ENCODE data around the gene CD109.
"Not testable (repeated sequence)": the region's sequence is repeated elsewhere in the genome, so short reads cannot be mapped to it uniquely, and the experiment has no call there.

Gene CD109

DNA sequence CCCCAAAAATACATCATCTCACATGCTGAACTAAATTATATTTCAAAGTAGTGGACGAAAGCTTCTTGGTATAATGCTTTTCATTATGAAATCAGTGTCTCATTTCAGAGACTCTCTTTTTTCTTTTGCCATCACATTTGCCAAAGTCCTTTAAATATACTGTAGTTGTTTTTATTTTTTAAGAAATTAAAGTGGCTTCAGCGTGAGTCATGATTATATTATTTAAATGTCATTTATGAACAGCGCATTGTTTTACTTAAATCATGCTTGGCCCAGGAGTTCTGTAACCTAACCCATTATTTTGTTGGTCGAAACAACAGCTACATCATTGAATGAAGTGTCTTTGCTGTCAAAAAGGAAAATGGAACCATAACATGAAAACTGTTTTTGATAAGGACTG lies 100.9 kb downstream of the CD109 start:
- DNase-seq = no peak

DNA sequence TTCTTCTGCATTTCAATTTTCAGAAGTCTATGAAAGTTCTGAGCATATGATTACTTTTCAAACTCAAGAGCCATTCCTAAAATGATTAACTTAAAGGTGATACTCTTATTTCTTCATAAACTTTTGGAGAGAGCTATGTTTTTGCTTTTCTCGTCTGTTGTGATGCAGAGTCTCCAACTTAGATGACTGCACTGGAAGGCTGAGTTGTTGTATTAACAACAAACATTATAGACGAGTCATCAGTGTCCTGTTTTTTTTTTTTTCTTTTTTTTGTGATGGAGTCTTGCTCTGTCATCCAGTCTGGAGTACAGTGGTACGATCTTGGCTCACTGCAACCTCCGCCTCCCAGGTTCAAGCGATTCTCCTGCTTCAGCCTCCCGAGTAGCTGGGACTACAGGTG lies 101.9 kb downstream of the CD109 start:
- no peak for DNase-seq

DNA sequence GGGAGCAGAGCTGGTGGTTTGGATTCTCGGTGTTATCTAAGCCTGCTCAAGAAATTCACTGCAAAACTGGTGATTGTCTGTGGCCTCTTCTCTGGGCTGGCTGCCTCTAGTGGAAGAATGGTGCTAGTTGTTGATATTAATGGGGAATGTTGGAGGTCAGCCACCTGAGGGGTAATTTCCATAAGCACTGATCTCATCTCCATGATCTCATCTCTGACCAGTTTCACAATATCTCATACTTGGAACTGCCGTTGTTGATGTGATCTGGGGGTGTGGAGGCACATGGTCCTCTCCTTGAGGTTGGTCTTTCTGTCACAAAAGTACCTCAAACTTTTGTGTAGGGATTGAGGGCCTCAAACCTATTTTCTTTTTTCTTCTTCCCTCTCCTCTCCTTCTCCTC lies 102.6 kb downstream of the CD109 start:
- DNase-seq = no peak

DNA sequence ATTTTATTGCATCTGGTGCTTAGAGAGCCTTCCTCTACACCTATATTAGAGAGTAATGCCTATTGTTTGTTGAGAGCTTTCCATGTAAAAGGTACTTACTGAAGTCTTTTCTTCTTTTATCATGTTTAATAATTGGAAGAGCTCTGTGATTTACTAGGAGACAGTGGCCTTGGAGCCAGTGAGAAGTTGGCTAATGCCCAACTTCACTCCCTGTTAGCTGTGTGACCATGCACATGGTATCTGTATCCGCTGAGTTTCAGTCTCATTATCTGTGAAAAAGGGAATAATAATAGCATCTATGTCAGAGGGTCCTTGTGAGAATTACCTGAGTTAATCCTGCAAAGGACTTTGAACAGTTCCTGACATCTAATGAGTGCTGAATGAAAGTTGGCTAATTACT lies 105.0 kb downstream of the CD109 start:
- no peak for DNase-seq

DNA sequence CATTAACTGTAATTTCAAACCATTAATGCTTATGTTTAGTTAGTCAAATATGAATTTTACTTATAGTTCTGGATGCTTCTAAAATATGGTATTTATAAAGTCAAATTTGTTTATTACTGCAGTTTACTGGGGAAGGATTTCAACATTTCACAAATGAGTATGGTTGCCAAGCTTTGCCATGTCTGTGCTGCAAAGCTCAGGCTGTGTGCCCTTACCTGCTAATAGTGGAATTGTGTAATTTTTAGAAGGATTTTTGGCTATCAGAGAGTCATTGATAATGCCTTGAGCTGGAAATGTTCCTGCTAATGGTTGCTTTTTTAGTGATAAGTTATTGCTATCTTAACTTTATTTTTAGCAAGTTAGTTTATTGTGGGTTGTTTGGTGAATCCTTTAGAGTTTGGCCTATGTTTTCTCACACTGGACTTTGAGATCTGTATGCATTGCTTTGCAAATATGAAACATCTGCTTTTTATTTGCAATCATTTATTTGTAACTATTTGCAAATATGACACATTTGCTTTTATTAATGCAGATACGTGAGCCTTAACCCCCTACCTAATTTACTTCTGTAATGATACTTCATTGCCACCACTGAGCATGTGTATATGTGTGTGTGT lies 105.8 kb downstream of the CD109 start:
- no peak for DNase-seq

DNA sequence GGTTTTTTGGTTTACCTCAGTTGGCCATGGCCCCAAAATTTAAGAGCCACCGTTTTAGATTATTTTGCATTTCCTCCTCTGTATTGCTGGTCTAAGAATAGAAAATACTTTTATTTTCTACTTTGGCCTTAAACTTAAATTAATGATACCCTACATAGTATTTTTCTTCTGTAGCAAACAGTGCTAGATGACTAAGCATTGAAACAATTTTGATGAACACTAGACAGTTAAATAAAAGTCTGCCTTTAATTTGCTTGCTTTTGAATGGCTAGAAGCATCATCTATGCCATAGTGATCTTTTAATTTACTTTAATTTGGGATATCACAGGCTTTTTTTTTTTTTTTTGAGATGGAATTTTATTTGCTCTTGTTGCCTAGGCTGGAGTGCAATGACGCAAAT lies 106.4 kb downstream of the CD109 start:
- no peak for DNase-seq

DNA sequence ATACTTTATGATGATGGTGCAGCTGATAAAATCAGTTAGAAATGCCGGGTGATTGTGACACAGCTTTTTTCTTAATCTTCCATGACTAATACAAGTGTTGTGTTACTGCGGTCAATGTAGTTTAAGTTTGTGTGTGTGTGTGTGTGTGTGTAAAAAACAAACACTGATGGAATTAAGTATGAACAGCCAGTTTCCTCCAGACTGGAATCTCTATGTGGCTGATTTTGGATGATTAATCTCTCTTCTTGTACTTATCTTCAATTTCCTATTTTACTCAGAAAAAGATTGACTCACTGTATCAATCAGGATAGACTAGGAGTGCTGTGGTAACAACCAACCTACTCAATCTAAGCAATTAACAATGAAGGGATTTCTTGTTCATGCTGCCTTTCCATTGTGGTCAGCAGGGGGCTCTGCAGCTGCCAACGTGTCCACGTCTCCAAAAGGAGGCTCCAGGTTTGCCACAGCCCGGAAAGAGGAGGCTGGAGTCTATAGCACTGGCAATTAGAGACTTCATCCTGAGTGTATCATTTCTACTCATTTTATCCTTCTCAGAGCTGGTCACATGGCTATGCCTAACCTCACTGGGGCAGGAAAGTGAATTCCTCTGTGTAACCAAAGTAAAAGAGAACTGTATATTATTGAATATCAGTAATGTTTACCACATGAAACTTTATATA lies 107.7 kb downstream of the CD109 start:
- peak; percentile 24 for DNase-seq

DNA sequence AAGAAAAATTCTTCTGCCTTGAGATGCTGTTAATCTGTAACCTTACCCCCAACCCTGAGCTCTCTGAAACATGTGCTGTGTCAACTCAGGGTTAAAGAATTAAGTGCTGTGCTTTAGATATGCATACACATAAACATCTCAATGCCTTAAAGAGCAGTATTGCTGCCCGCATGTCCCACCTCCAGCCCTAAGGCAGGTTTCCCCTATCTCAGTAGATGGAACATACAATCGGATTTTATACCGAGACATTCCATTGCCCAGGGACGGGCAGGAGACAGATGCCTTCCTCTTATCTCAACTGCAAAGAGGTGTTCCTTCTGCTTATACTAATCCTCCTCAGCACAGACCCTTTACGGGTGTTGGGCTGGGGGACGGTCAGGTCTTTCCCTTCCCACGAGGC lies 109.2 kb downstream of the CD109 start:
- not testable (repeated sequence) for DNase-seq

DNA sequence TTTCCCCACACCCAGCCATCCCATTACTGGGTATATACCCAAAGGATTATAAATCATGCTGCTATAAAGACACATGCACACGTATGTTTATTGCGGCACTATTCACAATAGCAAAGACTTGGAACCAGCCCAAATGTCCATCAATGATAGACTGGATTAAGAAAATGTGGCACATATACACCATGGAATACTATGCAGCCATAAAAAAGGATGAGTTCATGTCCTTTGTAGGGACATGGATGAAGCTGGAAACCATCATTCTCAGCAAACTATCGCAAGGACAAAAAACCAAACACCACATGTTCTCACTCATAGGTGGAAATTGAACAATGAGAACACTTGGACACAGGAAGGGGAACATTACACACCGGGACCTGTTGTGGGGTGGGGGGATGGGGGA lies 110.0 kb downstream of the CD109 start:
- DNase-seq = not testable (repeated sequence)

DNA sequence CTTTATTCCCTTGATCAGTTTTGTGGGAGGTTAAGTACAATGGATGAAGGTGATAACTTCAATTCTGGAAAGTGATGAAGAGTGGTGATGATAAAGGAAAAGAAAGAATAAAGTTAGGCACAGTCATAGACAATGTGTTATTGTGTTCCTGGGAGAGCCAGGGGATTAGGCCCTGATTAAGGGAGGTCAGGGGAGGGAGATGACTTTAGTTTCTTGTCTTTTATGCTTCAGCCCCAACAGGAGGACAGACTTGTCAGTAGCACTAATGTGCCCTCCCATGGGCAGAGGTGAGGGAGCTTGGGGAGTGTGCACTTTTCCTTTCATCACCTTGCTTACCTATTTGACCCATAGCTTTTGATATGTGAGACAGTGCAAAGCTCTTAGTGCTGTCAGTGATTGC lies 115.7 kb downstream of the CD109 start:
- DNase-seq = no peak

DNA sequence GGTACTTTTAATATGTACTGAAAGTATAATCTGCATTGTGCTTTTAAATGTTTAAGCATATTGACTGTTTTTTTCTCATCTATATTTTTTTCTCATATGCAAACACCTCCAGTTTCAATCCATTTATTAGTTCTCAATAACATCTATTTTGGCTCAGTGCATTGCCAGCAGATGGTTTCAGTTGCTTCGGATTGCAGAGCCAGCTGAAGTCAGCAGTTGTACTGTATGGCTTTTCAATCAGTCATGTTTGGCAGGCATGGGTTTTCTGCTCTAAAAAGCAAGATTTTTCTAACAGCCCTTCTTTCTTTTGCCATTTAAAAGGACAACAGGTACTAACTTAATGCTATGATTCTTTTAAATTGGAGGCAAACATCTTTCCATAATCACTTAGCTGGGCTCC lies 121.2 kb downstream of the CD109 start:
- no peak for DNase-seq

DNA sequence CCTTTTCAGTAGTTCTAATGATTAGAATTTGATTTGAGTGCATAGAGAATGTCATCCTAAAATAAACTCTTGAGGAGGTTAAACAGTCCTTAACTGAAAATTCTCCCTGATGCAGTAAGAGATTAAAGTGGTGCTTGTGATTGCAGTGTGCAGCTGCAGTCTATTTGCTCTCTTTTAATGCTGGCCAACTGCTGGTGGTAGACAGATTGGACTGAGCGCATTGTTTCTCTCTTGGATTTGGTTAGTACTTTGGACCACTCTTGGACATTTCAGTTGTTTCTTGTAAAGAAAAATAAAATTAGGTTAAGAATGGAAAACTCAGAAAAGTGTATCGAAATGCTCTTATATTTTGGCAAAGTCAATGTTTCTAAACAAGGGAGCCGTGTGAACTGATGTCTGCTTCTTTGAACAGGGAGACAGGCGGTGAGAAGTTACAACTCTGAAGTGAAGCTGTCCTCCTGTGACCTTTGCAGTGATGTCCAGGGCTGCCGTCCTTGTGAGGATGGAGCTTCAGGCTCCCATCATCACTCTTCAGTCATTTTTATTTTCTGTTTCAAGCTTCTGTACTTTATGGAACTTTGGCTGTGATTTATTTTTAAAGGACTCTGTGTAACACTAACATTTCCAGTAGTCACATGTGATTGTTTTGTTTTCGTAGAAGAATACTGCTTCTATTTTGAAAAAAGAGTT lies 127.2 kb downstream of the CD109 start:
- DNase-seq = peak; percentile 86

DNA sequence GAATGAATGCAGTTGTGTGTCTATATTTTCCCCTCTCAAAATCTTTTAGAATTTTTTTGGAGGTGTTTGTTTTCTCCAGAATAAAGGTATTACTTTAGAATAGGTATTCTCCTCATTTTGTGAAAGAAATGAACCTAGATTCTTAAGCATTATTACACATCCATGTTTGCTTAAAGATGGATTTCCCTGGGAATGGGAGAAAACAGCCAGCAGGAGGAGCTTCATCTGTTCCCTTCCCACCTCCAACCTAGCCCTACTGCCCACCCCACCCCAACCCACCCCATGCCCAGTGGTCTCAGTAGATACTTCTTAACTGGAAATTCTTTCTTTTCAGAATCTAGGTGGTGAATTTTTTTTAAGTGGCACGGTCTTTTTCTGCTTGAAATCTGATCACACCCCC lies 127.8 kb downstream of the CD109 start:
- DNase-seq = no peak

DNA sequence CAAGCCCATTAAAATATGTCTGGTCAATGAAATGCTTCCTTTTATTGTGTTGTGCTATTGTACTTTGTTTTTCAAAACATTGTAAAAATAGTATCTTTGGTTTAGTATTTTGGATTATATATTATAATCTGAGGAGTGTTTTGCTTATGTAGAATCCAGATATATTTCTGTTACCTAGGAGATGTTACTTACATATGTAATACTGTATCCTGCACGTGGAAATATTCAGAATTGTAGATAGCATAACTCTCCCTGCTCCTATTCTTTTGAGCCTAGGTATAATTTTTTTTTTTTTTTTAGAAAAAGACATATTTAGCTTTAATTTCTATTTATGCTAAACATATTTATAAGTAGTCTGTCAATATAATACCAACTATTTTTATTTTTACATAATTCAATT lies 130.6 kb downstream of the CD109 start:
- DNase-seq = no peak

DNA sequence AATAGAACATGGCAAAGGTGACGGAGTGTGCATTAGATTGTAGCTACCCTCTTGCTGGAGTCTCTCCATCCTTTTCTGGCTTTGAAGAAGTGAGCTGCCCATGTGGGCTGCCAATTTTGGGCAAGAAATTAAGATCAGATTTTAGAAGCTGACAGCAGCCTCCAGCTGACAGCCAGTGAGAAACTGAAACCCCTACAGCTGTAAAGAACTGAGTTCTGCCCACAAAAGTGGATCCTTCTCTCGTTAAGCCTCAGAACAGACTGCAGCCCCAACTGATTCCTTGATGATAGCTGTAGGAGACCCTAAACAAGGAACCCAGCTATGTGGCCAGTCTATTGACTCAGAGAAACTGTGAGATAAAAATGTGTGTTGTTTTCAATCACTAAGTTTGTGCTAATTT lies 134.1 kb downstream of the CD109 start:
- DNase-seq = no peak

DNA sequence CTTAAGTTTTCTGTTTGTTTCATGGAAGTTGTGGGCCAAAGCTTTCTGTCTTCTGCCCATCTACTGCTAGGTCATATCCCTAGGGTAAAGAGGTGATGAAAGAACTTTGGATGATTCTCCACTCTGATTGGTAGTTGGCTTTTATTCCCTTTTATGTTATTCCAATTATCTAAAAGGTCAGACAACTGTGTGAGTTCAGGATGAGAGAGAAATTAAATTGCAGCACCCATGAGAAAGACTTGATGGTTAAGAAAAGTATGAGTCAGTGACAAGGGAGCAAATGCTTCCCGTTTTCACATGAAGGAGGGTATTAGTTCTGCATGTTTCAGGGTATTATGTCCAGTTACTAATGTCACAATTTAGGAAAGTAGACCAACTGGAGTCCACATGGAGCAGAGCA lies 136.3 kb downstream of the CD109 start:
- no peak for DNase-seq

DNA sequence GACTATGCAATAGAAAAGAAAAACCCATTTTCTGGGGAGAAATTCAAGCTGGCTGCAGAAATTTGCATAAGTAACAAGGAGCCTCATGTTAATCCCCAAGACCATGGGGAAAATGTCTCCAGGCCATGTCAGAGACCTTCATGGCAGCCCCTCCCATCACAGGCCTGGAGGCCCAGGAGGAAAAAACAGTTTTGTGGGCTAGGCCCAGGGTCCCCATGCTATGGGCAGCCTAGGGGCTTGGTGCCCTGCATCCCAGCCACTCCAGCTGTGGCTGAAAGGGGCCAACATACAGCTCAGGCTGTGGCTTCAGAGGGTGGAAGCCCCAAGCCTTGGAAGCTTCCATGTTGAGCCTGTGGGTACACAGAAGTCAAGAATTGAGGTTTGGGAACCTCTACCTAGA lies 148.7 kb downstream of the CD109 start:
- DNase-seq = not testable (repeated sequence)

DNA sequence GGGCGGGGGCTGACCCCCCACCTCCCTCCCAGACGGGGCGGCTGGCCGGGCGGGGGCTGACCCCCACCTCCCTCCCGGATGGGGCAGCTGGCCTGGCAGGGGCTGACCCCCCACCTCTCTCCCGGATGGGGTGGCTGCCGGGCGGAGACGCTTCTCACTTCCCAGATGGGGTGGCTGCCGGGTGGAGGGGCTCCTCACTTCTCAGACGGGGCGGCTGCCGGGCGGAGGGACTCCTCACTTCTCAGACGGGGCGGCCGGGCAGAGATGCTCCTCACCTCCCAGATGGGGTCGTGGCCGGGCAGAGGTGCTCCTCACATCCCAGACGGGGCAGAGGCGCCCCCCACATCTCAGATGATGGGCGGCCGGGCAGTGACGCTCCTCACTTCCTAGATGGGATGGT lies 155.0 kb downstream of the CD109 start:
- not testable (repeated sequence) for DNase-seq

DNA sequence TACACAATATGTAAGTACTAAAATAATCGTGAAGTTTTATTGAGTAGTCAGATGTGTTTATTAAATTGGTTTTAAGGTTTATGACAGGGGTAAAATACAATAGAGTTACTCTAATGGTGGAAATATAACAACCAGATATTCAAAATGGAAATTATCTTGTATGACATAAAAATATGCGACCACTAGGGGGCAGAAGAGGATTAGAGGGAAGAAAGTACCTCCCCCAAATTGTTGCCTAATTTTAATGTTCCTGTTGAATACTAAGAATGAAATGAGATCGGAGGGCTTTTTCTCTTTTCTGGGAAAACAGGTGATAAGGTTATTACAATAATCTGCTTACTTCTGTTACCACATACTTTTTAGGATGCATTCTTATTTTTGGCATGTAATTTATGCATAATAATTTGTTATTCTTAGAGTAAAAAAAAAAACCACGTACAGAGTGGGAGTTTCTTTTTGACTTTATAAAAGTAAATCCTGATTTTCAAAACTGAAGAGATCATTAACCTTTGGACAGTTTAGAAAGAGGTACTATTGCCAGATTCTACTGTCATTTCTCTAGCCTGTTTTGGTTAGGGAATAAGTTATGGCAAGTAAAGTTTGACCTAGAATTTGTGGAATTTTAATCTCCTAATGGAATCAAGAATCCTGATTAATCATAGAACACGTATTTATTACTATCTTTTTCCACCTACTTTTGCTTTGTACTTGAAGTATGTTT lies 159.2 kb downstream of the CD109 start:
- DNase-seq = no peak

DNA sequence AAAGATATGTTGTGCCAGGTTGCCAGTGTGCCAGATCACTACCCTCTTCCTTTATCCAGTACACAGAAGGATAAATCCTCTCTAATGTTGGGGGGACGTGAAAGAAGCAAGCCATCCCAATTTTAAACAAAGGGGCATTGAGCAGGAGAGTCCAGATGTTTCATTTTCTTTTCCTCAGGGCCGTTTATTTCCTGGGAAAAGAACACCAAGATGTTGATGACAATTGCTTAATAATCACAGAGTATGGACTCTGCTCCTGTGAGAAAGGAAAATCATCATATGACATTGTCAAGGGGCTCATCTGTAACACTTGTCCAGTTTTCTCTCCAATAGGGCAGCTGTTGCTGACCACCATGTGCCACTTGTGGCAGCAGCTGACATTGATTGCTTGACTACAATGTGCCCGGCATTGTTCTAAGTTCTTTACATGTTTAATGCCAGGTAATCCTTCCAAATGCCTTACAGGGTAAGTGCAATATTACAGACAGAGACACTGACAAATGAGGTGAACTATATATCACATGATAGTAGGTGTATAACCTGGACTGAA lies 161.4 kb downstream of the CD109 start:
- no peak for DNase-seq

DNA sequence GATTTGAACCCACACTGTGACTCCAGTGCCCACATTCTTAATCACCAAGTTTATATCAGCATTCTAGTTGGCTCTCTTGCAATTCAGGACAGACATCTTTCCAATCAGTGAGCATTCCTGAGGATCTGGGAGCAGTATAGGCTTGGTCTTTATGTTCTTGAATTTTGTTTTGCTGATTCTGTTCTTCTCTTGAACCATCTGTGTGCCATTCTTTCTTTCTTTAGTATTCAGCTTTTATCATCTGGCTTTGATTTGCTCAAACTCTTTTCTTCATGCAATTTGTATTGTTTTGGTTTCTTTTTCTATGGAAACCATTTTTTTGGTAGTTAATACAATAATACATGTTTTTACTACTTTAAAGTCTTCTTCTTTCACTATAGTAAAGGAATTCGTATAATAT lies 162.4 kb downstream of the CD109 start:
- no peak for DNase-seq

DNA sequence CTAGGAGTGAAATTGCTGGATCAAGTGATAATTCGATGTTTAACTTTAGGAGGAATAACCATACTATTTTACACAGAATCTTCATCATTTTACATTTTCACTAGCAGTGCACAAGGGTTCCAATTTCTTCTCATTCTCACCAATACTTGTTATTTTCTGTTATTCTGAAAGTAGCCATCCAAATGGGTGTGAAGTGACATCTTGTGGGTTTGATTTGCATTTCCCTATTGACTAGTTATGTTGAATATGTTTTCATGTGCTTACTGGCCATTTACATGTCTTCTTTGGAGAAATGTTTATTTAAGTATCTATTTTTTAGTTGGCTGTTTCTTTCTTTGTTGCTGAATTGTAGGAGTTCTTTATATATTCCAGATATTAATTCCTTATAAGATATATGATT lies 164.3 kb downstream of the CD109 start:
- no peak for DNase-seq

DNA sequence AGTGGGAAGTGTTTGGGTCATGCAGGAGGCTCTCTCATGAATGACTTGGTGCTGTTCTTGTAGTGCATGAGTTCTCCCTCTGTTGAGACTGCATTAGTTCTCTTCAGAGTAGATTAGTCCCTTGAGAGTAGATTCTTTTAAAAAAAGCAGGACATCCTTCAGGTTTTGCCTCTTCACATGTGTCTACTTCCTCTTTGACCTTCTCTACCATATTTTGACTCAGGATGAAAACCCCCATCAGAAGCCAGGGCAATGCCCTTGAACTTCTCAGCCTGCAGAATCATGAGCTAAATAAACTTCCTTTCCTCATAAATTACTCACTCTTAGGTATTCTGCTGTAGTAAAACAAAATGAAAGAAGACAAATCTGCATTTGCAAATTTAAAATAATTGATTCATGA lies 170.3 kb downstream of the CD109 start:
- DNase-seq = no peak

DNA sequence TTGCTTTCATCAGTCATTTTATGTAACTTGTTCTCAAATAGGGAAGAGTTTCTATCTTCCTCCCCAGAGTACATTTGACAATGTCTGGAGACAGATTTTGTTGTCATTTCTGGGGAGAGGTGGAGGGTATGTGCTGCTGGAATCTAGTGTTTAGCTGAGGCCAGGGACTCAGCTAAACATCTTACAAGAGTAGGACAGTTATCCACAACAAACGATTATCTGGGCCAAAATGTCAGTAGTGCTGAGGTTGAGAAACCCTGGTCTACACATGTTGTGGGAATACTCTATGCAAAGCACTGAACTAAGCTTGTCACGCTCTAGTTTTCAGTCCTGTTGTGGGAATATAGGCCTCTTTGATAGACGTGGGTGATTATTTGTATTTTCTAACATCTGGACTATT lies 171.4 kb downstream of the CD109 start:
- DNase-seq = no peak

All from NCI-H187 treated with DMSO at 0.1 percent for 48 hours (cell line).